Stimulated activated naive CD4-positive, alpha-beta T cell (primary cell): ENCODE results near the gene HYLS1.
A peak's percentile ranks its signal among the peaks of the same experiment; 100 is the strongest.
"Not testable (repeated sequence)": the region's sequence is repeated elsewhere in the genome, so short reads cannot be mapped to it uniquely, and the experiment has no call there.

Source experiments
- DNase-seq, 6 experiments: peaks; one replicate each; lab custom pipeline; 2025; lab: John Stamatoyannopoulos, UW

The HYLS1 gene

DNA sequence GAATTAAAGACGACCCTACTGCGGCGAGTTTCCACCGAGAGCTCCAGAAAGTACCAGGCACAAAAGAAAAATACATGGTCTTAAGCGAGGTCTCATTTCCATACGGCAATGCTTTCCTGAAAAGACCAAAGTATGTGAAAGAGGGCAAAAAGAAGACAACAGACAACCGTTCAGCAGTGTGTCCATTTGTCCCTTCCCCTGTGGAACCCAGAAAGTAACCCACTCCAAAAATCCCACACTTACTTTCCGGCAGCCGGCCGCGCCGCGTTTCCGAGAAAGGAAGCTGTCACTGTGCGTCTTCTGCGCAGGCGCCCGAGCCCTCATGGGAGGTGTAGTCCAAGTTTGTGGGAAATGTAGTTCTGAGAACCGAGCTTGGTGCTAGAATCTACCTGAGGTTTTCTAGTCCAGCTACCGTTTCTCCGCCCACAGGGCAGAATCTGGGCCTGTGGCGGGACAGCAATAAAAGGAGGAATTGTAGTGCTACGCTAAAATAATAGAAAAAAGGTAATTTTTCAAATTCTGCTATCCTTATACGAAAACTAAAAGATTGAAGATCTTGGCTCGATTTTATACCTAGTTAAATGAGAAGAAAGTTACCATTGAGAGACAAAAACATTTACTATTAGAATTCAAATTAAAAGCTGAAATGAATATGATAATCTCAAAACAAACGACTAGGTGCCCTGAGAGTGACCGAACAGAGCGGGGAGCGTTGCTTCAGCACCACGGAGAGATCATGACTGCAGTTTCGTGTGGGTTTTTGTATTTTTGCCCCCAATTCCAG is 15.7 kb downstream of the HYLS1 start, which contains the start of gene PUS3:
Gene PUS3 (minus strand): TSS at position 280 of the 784 bp plus-strand sequence. CDS start 6,922 bp downstream, outside the sequence.
- peak; percentile 74 to 84 (median 77) for DNase-seq

- DNase-seq: peak in 4 of 6 experiments; percentile 11 to 43 (median 22)
Measured at GRCh38 chr11:125903711-125904659, 16.5 kb downstream of the HYLS1 start, which contains the start of gene DDX25. TSS of gene DDX25 (plus strand) at chr11:125904508. CDS start at chr11:125904518, 10 bp downstream.

GRCh38 chr11:125904678-125905077 is 17.2 kb downstream of the HYLS1 start:
- DNase-seq: no peak

DNA sequence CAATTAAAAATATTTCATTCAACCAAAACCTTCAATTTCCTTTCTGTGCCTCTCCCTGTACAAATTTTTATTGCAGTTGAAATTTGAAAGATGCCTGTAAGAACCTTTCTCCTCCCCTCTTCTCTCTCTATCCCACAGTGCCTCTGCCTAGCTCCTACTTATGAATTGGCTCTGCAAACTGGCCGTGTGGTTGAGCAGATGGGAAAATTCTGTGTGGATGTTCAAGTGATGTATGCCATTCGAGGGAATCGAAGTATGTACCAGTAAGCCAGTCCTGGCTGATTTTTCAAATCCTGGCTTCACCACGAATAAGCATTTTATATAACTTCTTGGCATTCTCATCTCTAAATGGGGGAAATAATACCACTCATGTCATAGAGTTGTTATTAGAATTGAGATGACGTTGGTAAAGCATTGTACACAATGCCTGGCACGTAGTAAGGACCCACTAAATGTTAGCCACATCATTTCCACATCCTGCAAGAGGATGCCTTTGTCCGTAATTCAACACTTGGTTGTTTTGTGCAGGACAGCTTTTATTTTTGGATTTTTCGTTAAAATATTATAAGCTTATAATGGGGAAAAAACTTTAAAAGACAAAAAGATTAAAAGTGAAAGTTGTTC is 22.9 kb downstream of the HYLS1 start:
- no peak for DNase-seq

GRCh38 chr11:125914601-125915000 is 27.1 kb downstream of the HYLS1 start:
- DNase-seq: not testable (repeated sequence)

DNA sequence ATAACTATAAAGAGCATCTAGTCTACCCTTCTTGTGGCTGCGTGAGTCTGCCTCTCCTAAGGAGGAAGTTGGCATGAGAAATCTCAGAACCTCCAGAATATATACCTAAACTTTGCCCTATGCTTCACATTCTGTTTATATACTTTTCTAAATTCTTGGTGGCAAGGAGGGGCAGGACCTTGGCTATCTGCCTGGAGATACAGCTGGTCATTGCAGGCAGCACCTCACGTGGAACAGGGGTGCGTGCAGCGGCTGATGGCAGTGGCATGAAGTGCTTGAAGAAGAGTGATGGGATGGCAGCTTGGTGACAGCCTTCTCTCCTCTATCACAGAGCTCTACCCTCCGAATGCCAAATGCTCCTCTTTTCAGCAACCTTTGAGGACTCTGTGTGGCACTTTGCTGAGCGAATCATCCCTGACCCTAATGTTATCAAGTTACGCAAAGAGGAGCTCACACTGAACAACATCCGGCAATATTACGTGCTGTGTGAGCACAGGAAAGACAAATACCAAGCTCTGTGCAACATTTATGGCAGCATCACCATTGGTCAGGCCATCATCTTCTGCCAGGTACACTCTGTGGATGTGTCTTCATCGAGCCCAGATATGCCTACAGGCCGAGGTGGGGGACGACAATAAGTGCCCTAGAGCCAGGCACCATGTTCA is 29.3 kb downstream of the HYLS1 start:
- DNase-seq: no peak

DNA sequence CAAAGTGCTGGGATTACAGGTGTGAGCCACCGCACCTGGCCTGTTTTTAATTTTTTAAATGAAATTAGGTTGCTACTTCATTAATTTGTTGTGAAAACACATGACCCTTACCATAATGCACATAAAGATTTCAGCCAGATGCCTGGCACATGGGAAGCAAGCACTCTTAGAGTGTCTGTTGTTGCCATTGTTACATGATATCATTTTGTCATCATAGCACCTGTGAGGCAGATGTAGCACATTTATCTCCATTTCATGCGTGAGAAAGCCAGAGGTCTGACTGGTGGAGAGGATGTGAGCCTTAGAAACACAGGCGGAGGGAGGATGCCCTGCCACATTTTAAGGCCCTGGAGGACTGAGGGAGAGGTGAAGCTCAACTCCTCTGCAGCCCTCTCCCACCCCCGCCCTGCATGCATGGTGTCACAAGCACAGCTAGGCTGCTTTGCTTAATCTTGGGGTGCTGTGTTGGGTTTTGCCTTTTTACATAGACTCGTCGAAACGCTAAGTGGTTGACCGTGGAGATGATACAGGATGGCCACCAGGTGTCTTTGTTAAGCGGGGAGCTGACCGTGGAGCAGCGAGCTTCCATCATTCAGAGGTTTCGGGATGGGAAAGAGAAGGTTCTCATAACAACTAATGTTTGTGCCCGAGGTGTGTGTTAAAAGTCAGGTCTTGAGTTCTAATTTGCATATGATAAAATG is 30.8 kb downstream of the HYLS1 start:
- no peak for DNase-seq

- no peak for DNase-seq
Measured at GRCh38 chr11:125921042-125921441, 33.6 kb downstream of the HYLS1 start.

DNA sequence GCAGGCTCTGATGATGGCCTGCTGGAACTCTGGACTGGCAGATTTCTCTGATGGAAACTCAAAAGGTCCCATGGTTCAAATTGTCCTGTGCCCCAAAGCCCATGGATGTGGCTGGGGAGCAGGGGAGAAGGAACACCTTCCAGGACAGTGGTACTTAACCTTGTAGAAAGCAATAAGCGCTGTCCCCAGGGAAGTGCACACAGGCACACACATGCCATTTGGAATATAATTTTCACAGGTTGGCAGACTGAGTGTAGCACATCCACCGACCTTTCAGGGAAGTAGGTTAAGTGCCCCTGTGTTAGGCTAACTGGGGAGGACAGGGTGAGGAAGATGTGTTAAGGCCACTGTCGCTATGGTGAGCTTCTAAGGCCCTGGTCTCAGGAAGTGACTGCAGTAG is 34.7 kb downstream of the HYLS1 start:
- DNase-seq: no peak

GRCh38 chr11:125923012-125923579 is 35.6 kb downstream of the HYLS1 start:
- DNase-seq: peak; percentile 2 to 67 (median 41)

GRCh38 chr11:125923633-125924032 is 36.2 kb downstream of the HYLS1 start:
- no peak for DNase-seq

DNA sequence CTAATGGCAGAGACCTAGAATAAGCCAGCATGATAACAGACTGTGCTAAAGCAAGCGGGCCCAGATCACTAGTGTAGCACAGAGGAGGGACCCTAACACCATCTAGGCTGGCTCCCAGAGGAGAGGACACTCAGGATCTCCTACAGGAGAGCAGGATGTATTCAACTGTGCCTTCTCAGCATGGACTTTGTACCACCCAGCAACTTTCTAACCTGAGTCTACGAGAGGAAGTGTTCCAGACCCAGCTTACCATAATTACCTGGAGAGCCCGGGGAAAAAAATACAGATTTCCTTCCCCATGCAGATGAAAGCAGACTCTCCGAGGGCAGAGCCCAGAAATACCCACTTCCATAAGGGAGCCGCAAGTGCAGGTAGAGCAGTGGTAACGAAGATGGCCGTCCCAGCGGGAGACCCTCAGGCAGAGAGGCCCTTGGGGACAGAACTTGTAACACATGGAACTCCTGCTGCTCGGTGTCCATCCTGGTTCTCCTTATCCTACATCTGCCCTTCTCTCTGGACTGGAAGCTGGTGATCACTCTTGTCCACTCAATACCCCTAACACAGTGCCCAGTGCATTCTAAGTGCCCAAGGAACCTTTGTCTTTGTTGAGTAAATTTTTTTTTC is 37.0 kb downstream of the HYLS1 start:
- DNase-seq: no peak

DNA sequence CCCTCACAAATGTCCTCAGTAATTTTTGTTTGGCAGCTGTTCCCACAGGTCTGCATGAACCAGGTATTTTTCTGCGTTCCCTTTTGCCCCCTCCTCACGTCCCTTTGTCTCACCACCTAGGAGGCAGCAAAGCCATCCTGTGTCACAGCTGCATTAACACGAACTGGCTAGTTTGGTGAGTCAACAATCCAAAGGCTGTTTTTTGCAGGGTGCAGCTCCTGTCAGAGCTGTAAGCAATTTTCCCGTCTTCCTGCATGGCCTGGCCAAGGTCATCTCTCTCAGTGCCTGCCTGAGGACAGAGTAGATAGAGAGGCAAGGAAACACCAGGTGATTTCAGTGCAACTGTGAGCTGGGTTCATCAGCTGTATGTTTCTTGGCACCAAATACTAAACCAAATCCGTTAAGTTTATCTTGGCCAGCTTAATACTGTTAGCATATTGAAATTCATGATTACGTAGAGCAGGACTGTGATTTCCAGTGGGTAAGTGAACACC is 37.8 kb downstream of the HYLS1 start:
- DNase-seq: no peak

GRCh38 chr11:125925804-125926203 is 38.3 kb downstream of the HYLS1 start:
- DNase-seq: no peak

GRCh38 chr11:125926682-125927081 is 39.2 kb downstream of the HYLS1 start:
- no peak for DNase-seq

DNA sequence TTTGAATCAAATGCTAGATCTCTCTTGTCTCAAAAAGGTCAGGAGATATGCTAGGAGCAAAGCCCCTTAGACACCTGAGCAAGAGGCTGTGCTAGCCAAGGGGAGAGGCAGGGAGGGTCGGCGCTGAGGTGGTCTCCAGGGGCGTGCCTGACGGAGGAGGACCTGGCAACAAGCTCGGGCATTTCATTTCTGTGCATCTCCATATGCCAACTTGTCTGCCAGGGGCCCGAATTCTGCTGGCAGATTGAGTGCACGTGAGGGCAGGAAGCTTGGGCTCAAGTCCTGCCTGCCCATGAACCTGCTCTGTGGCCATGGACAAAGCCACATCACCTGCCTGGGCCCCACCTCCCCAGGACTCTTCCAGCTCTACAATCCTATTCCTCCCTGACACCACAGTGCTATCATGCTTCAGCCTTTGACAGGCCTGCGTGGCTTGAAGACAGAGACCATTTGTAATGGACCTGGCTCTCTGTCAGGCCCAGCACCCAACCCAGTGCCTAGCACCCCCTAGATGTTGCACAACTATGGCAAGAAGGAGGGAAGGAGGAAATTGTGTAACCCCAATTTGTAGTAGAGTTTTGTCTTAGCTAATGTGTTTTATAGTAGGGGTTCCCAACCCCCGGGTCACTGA is 42.1 kb downstream of the HYLS1 start:
- no peak for DNase-seq

DNA sequence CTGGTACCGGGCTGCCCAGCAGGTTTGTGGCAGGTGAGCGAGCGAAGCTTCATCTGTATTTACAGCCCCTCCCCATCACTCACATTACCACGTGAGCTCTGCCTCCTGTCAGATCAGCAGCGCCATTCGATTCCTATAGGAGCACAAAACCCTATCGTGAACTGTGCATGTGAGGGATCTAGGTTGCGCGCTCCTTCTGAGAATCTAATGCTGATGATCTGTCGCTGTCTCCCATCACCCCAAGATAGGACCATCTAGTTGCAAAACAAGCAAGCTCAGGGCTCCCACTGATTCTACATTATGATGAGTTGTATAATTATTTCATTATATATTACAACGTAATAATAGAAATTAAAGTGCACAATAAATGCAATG is 42.6 kb downstream of the HYLS1 start:
- DNase-seq: no peak

DNA sequence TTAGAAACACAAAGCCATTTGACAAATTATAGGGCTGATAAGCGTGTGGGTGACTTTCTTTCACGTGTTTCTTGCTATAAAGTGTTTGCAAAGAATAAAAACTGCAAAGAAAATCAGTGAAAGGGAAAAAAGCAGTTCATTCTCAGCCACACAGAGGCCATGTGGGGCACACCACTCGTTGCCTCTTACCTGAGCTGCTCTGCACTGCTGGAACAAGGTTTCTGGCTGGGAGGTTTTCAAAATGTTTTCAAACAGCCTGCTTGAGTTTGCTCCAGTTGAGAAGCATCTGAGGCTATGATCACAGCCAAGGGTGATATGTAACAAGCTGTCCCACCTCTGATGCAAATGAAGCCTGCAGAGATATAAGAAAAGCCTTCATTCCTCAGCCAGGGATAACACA is 43.6 kb downstream of the HYLS1 start:
- no peak for DNase-seq

- no peak for DNase-seq
Measured at GRCh38 chr11:125931668-125932067, 44.2 kb downstream of the HYLS1 start.

DNA sequence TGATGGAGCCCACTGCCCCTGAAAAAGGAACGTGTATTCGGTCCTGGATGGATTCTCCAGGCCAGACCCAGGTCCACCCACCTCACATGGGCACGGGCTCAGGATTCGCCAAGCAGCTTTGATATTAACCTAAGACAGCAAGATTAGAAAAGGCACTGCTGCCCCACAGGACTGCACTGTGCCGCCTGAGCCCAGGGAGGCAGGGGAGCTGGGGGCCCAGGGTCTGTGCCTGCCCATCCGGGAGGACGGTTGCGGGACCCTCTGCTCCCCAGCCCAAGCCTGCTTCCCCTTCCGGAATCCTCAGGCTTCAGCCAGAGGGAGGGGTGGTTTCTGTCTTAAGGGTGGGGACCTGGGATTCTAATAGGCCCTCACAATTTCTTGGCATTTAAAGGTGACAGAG is 44.8 kb downstream of the HYLS1 start:
- DNase-seq: no peak
